Smooth muscle cell (in vitro differentiated cells): ENCODE results near the gene AMOTL2. TPM values are rescaled to one million over a fixed set of nuclear protein-coding genes. Genes with fewer than 3 reads are reported as not detected.

Experiments
- DNase-seq: peaks from one replicate; lab custom pipeline; 2025; ENCODE audit not compliant: unreplicated experiment; lab: John Stamatoyannopoulos, UW
- H2AFZ ChIP-seq: fragments of 200-600 bp; sonication (generic); 2 replicates; pipeline ENCODE4 v1.6.0; 2016; ENCODE audit warnings: antibody characterized with exemption, low read depth, mild to moderate bottlenecking
- H3F3A ChIP-seq: fragments of 200-600 bp; sonication (generic); 2 replicates; pipeline ENCODE4 v1.6.0; 2017; ENCODE audit warnings: antibody characterized with exemption, low read depth
- H3K27ac ChIP-seq: fragments of 200-600 bp; sonication (generic); 2 replicates; pipeline ENCODE4 v1.5.1; 2016; ENCODE audit warnings: low read depth, mild to moderate bottlenecking
- H3K27me3 ChIP-seq: fragments of 200-600 bp; sonication (generic); 2 replicates; pipeline ENCODE4 v1.6.1; 2016; ENCODE audit warnings: low read depth, mild to moderate bottlenecking
- H3K36me3 ChIP-seq: fragments of 200-600 bp; sonication (generic); 2 replicates; pipeline ENCODE4 v1.5.1; 2016; ENCODE audit warnings: low read depth
- H3K4me1 ChIP-seq: fragments of 200-600 bp; sonication (generic); 2 replicates; pipeline ENCODE4 v1.5.1; 2016; ENCODE audit warnings: low read depth
- H3K4me2 ChIP-seq: fragments of 200-600 bp; sonication (generic); 2 replicates; pipeline ENCODE4 v1.6.0; 2016; ENCODE audit warnings: mild to moderate bottlenecking
- H3K4me3 ChIP-seq: fragments of 200-600 bp; sonication (generic); 2 replicates; pipeline ENCODE4 v1.5.1; 2016; ENCODE audit warnings: mild to moderate bottlenecking
- H3K79me2 ChIP-seq: fragments of 200-600 bp; sonication (generic); 2 replicates; pipeline ENCODE4 v1.6.0; 2016; ENCODE audit warnings: low read depth, mild to moderate bottlenecking
- H3K9ac ChIP-seq: fragments of 200-600 bp; sonication (generic); 2 replicates; pipeline ENCODE4 v1.6.0; 2016; ENCODE audit warnings: low read depth
- H3K9me3 ChIP-seq: fragments of 200-600 bp; sonication (generic); replicated peaks from 2 replicates; pipeline ENCODE4 v1.5.1; 2016; ENCODE audit warnings: low read depth
- H4K20me1 ChIP-seq: fragments of 200-600 bp; sonication (generic); 2 replicates; pipeline ENCODE4 v1.6.0; 2016; ENCODE audit warnings: low read depth
- CTCF ChIP-seq: fragments of 200-600 bp; sonication (generic); IDR thresholded peaks from 2 replicates; pipeline ENCODE4 v1.5.1; 2017; ENCODE audit warnings: borderline replicate concordance, mild to moderate bottlenecking, antibody characterized with exemption; ENCODE audit not compliant: insufficient read depth, poor library complexity, severe bottlenecking
- WGBS: methylation state at CpG from one replicate; pipeline ENCODE4 v1.1.7; 2016; ENCODE audit warnings: low lambda C conversion rate; 5-methylcytosine and 5-hydroxymethylcytosine counted together
- polyA plus RNA-seq: library from polyadenylated mRNA; unstranded; fragments of >200 nt; fragmentation: Nextera tagmentation; extraction: Ambion mirVana; gene quantifications from 2 replicates; pipeline ENCODE4 v1.2.1, GENCODE V29; 2016
- total RNA-seq: library from RNA; depleted of rRNA; stranded (reverse); fragments of >200 nt; gene quantifications from 2 replicates; pipeline ENCODE4 v1.2.3, GENCODE V29; 2014

AMOTL2 gene
- total and polyA plus RNA-seq, 2 experiments from 2014 or later: 109 to 114 TPM

- Histone ChIP-seq H3K4me1 (peaks cover 8% of the 10 kb centered on the region), H2AFZ (no peak overlapping the region), H3K9me3 (no peaks in the 10 kb centered on the region), H3K79me2 (peaks cover 6% of the 10 kb centered on the region), H3K4me2 (no peak overlapping the region), H3K27ac (peak overlapping the region; percentile 77), H3K27me3 (no peaks in the 10 kb centered on the region), H3K36me3 (no peaks in the 10 kb centered on the region), H4K20me1 (peaks cover 8% of the 10 kb centered on the region), H3K9ac (peak overlapping the region; percentile 39), H3F3A (peaks cover 12% of the 10 kb centered on the region), H3K4me3 (no peak overlapping the region)
- TF ChIP-seq CTCF: no peak
- WGBS: 68% methylated on average over 4 of the region's 4 CpGs
- DNase-seq: no peak
Measured at GRCh38 chr3:134350861-134351311, 23.4 kb downstream of the AMOTL2 start.

- no peak for DNase-seq
- H3K27me3 ChIP-seq: no peaks in the 10 kb centered on the region
- peak overlapping the region; percentile 77 for H3K27ac ChIP-seq
- no peak overlapping the region for H2AFZ ChIP-seq
- H3K36me3 ChIP-seq: no peaks in the 10 kb centered on the region
- peaks cover 6% of the 10 kb centered on the region for H3F3A ChIP-seq
- H3K79me2 ChIP-seq: no peaks in the 10 kb centered on the region
- H4K20me1 ChIP-seq: peaks cover 8% of the 10 kb centered on the region
- TF ChIP-seq CTCF: no peak
- H3K9me3 ChIP-seq: no peaks in the 10 kb centered on the region
- H3K4me2 ChIP-seq: no peak overlapping the region
- peaks cover 5% of the 10 kb centered on the region for H3K4me1 ChIP-seq
- H3K4me3 ChIP-seq: no peak overlapping the region
- H3K9ac ChIP-seq: peak overlapping the region; percentile 39
- WGBS: 92% methylated on average over 3 of the region's 3 CpGs
Measured at GRCh38 chr3:134350266-134350665, 24.0 kb downstream of the AMOTL2 start.

GRCh38 chr3:134348524-134348923 is 25.7 kb downstream of the AMOTL2 start:
- H3F3A ChIP-seq: no peaks in the 10 kb centered on the region
- H3K79me2 ChIP-seq: no peaks in the 10 kb centered on the region
- H3K36me3 ChIP-seq: no peaks in the 10 kb centered on the region
- WGBS: 49% methylated on average over 4 of the region's 4 CpGs
- H3K4me2 ChIP-seq: no peak overlapping the region
- peak overlapping the region; percentile 68 for H3K27ac ChIP-seq
- H4K20me1 ChIP-seq: no peaks in the 10 kb centered on the region
- no peaks in the 10 kb centered on the region for H3K9me3 ChIP-seq
- no peak overlapping the region for H2AFZ ChIP-seq
- TF ChIP-seq CTCF: no peak
- no peak overlapping the region for H3K9ac ChIP-seq
- H3K4me3 ChIP-seq: no peak overlapping the region
- H3K27me3 ChIP-seq: no peaks in the 10 kb centered on the region
- H3K4me1 ChIP-seq: peaks cover 5% of the 10 kb centered on the region
- DNase-seq: no peak

- Histone ChIP-seq H2AFZ (no peak overlapping the region), H3K9ac (no peak overlapping the region), H3K79me2 (no peaks in the 10 kb centered on the region), H4K20me1 (no peaks in the 10 kb centered on the region), H3K9me3 (no peaks in the 10 kb centered on the region), H3F3A (no peaks in the 10 kb centered on the region), H3K27ac (no peak overlapping the region), H3K4me1 (peaks cover 5% of the 10 kb centered on the region), H3K36me3 (no peaks in the 10 kb centered on the region), H3K4me3 (no peak overlapping the region), H3K27me3 (no peaks in the 10 kb centered on the region), H3K4me2 (no peak overlapping the region)
- 95% methylated on average over 3 of the region's 3 CpGs for WGBS
- no peak for TF ChIP-seq CTCF
- no peak for DNase-seq
Measured at GRCh38 chr3:134347551-134347950, 26.7 kb downstream of the AMOTL2 start.
